Smooth muscle cell (in vitro differentiated cells): ENCODE results near the gene ARHGAP26. TPM values are rescaled to one million over a fixed set of nuclear protein-coding genes. Genes with fewer than 3 reads are reported as not detected.
A peak's percentile ranks its signal among the peaks of the same experiment; 100 is the strongest.

Source experiments
- DNase-seq: peaks from one replicate; lab custom pipeline; 2025; ENCODE audit not compliant: unreplicated experiment; lab: John Stamatoyannopoulos, UW
- H2AFZ ChIP-seq: fragments of 200-600 bp; sonication (generic); 2 replicates; pipeline ENCODE4 v1.6.0; 2016; ENCODE audit warnings: antibody characterized with exemption, low read depth, mild to moderate bottlenecking
- H3F3A ChIP-seq: fragments of 200-600 bp; sonication (generic); 2 replicates; pipeline ENCODE4 v1.6.0; 2017; ENCODE audit warnings: antibody characterized with exemption, low read depth
- H3K27ac ChIP-seq: fragments of 200-600 bp; sonication (generic); 2 replicates; pipeline ENCODE4 v1.5.1; 2016; ENCODE audit warnings: low read depth, mild to moderate bottlenecking
- H3K27me3 ChIP-seq: fragments of 200-600 bp; sonication (generic); 2 replicates; pipeline ENCODE4 v1.6.1; 2016; ENCODE audit warnings: low read depth, mild to moderate bottlenecking
- H3K36me3 ChIP-seq: fragments of 200-600 bp; sonication (generic); 2 replicates; pipeline ENCODE4 v1.5.1; 2016; ENCODE audit warnings: low read depth
- H3K4me1 ChIP-seq: fragments of 200-600 bp; sonication (generic); 2 replicates; pipeline ENCODE4 v1.5.1; 2016; ENCODE audit warnings: low read depth
- H3K4me2 ChIP-seq: fragments of 200-600 bp; sonication (generic); 2 replicates; pipeline ENCODE4 v1.6.0; 2016; ENCODE audit warnings: mild to moderate bottlenecking
- H3K4me3 ChIP-seq: fragments of 200-600 bp; sonication (generic); 2 replicates; pipeline ENCODE4 v1.5.1; 2016; ENCODE audit warnings: mild to moderate bottlenecking
- H3K79me2 ChIP-seq: fragments of 200-600 bp; sonication (generic); 2 replicates; pipeline ENCODE4 v1.6.0; 2016; ENCODE audit warnings: low read depth, mild to moderate bottlenecking
- H3K9ac ChIP-seq: fragments of 200-600 bp; sonication (generic); 2 replicates; pipeline ENCODE4 v1.6.0; 2016; ENCODE audit warnings: low read depth
- H3K9me3 ChIP-seq: fragments of 200-600 bp; sonication (generic); replicated peaks from 2 replicates; pipeline ENCODE4 v1.5.1; 2016; ENCODE audit warnings: low read depth
- H4K20me1 ChIP-seq: fragments of 200-600 bp; sonication (generic); 2 replicates; pipeline ENCODE4 v1.6.0; 2016; ENCODE audit warnings: low read depth
- CTCF ChIP-seq: fragments of 200-600 bp; sonication (generic); IDR thresholded peaks from 2 replicates; pipeline ENCODE4 v1.5.1; 2017; ENCODE audit warnings: borderline replicate concordance, mild to moderate bottlenecking, antibody characterized with exemption; ENCODE audit not compliant: insufficient read depth, poor library complexity, severe bottlenecking
- WGBS: methylation state at CpG from one replicate; pipeline ENCODE4 v1.1.7; 2016; ENCODE audit warnings: low lambda C conversion rate; 5-methylcytosine and 5-hydroxymethylcytosine counted together
- polyA plus RNA-seq: library from polyadenylated mRNA; unstranded; fragments of >200 nt; fragmentation: Nextera tagmentation; extraction: Ambion mirVana; gene quantifications from 2 replicates; pipeline ENCODE4 v1.2.1, GENCODE V29; 2016
- total RNA-seq: library from RNA; depleted of rRNA; stranded (reverse); fragments of >200 nt; gene quantifications from 2 replicates; pipeline ENCODE4 v1.2.3, GENCODE V29; 2014

ARHGAP26 gene
- total and polyA plus RNA-seq, 2 experiments from 2014 or later = 2.2 to 5.1 TPM

GRCh38 chr5:143126174-143127019 lies 356.2 kb downstream of the ARHGAP26 start:
- Histone ChIP-seq H2AFZ (no peak overlapping the region), H3K9me3 (no peaks in the 10 kb centered on the region), H4K20me1 (no peaks in the 10 kb centered on the region), H3K4me1 (peaks cover 24% of the 10 kb centered on the region), H3K9ac (no peak overlapping the region), H3K27me3 (no peaks in the 10 kb centered on the region), H3K79me2 (no peaks in the 10 kb centered on the region), H3K36me3 (no peaks in the 10 kb centered on the region), H3F3A (peaks cover 26% of the 10 kb centered on the region), H3K27ac (no peak overlapping the region), H3K4me2 (peak overlapping the region; percentile 28), H3K4me3 (no peak overlapping the region)
- no peak for DNase-seq
- TF ChIP-seq CTCF = no peak
- WGBS = 80% methylated on average over 3 of the region's 3 CpGs

GRCh38 chr5:143128412-143129071 lies 358.4 kb downstream of the ARHGAP26 start:
- Histone ChIP-seq H2AFZ (no peak overlapping the region), H3K27ac (peak overlapping the region; percentile 77), H3K4me3 (no peak overlapping the region), H4K20me1 (no peaks in the 10 kb centered on the region), H3K27me3 (no peaks in the 10 kb centered on the region), H3K9me3 (no peaks in the 10 kb centered on the region), H3K36me3 (no peaks in the 10 kb centered on the region), H3K9ac (peak overlapping the region; percentile 28), H3K4me1 (peaks cover 29% of the 10 kb centered on the region), H3K4me2 (peak overlapping the region; percentile 49), H3K79me2 (no peaks in the 10 kb centered on the region), H3F3A (peaks cover 20% of the 10 kb centered on the region)
- DNase-seq = no peak
- 15% methylated on average over 7 of the region's 7 CpGs for WGBS
- no peak for TF ChIP-seq CTCF

- Histone ChIP-seq H3K4me1 (peaks cover 36% of the 10 kb centered on the region), H3F3A (peaks cover 20% of the 10 kb centered on the region), H3K27me3 (no peaks in the 10 kb centered on the region), H3K36me3 (no peaks in the 10 kb centered on the region), H3K27ac (peak overlapping the region; percentile 77), H3K9me3 (no peaks in the 10 kb centered on the region), H4K20me1 (no peaks in the 10 kb centered on the region), H2AFZ (no peak overlapping the region), H3K9ac (no peak overlapping the region), H3K4me3 (no peak overlapping the region), H3K79me2 (no peaks in the 10 kb centered on the region), H3K4me2 (peak overlapping the region; percentile 49)
- no peak for TF ChIP-seq CTCF
- no peak for DNase-seq
- 38% methylated on average over 3 of the region's 3 CpGs for WGBS
Observed at GRCh38 chr5:143129203-143129602, 359.0 kb downstream of the ARHGAP26 start.
